ENCODE results near the gene TNS4.
A peak's percentile ranks its signal among the peaks of the same experiment; 100 is the strongest.

GRCh38 chr17:40450175-40450574 is 51.2 kb downstream of the TNS4 start:
- TF ChIP-seq HNRNPK (IDR thresholded peaks at IDR 0.05; ENCODE audit: low read depth, low read length, poor library complexity, severe bottlenecking) = no peak
- no peak for TF ChIP-seq GTF2E2 (tag; IDR thresholded peaks at IDR 0.05)
- no peak for TF ChIP-seq CHCHD3 (CRISPR knock-in tag; IDR thresholded peaks at IDR 0.05)
- TF ChIP-seq KDM1A (IDR thresholded peaks at IDR 0.05) = no peak
- TF ChIP-seq CHD4 (IDR thresholded peaks at IDR 0.05; ENCODE audit: insufficient read depth, insufficient replicate concordance, low read depth, low read length, poor library complexity, severe bottlenecking) = no peak
- TF ChIP-seq CTCF (IDR thresholded peaks at IDR 0.05 in 2 of 3, conservative IDR thresholded peaks at IDR 0.05 in 1 of 3; ENCODE audit: insufficient read depth in 2 of 3, low read depth in 1 of 3, low read length in 3 of 3) = peak; percentile 74 to 81 (median 74)
- no peak for TF ChIP-seq NR2C2 (CRISPR knock-in tag; IDR thresholded peaks at IDR 0.05)
- no peak for TF ChIP-seq NR2C2 (tag; IDR thresholded peaks at IDR 0.05)
- TF ChIP-seq KLF13 (tag; IDR thresholded peaks at IDR 0.05; ENCODE audit: borderline replicate concordance, low read depth) = no peak
- no peak for TF ChIP-seq NONO (IDR thresholded peaks at IDR 0.05; ENCODE audit: low read depth in 2 of 2, low read length in 1 of 2)

Measured in K562 (cell line).